Measurements from ENCODE around the gene GNE. TPM values are rescaled to one million over a fixed set of nuclear protein-coding genes. Genes with fewer than 3 reads are reported as not detected.
"Not testable (repeated sequence)": the region's sequence is repeated elsewhere in the genome, so short reads cannot be mapped to it uniquely, and the experiment has no call there.

Gene GNE
- total and polyA plus RNA-seq, 8 donors, result 15.7 to 21.3 (median 19.9) TPM

- DNase-seq, result no peak
- H3K4me3 ChIP-seq, result no peak overlapping the region
- no peaks in the 10 kb centered on the region for H3K27me3 ChIP-seq
- intact Hi-C loops (cut with DNase I), result no loop called here
- no peak for ATAC-seq
- H3K36me3 ChIP-seq, result no peaks in the 10 kb centered on the region
- no peaks in the 10 kb centered on the region for H3K9me3 ChIP-seq
- no peaks in the 10 kb centered on the region for H3K4me1 ChIP-seq
- TF ChIP-seq CTCF (IDR thresholded peaks at IDR 0.05), result no peak
- H3K27ac ChIP-seq, result no peak overlapping the region
Observed at GRCh38 chr9:36275060-36275459, 16.8 kb upstream of the GNE start.

GRCh38 chr9:36273354-36273753, 15.1 kb upstream of the GNE start:
- intact Hi-C loops (cut with DNase I); H3K36me3 ChIP-seq; H3K4me1 ChIP-seq; H3K4me3 ChIP-seq; H3K9me3 ChIP-seq; H3K27ac ChIP-seq; H3K27me3 ChIP-seq: not testable (repeated sequence)
- DNase-seq (peak in 1 of 4 donors; percentile 19), ATAC-seq (peak; percentile 66)

- Histone ChIP-seq H3K27ac (no peak overlapping the region), H3K4me1 (no peaks in the 10 kb centered on the region), H3K36me3 (no peaks in the 10 kb centered on the region), H3K4me3 (no peak overlapping the region), H3K27me3 (no peaks in the 10 kb centered on the region), H3K9me3 (no peaks in the 10 kb centered on the region)
- DNase-seq (no peak), ATAC-seq (no peak)
- TF ChIP-seq CTCF (IDR thresholded peaks at IDR 0.05), result no peak
- intact Hi-C loops (cut with DNase I), result no loop called here
Observed at GRCh38 chr9:36268007-36268427, 9.8 kb upstream of the GNE start.

- Histone ChIP-seq H3K9me3 (no peaks in the 10 kb centered on the region), H3K27ac (no peak overlapping the region), H3K4me1 (no peaks in the 10 kb centered on the region), H3K4me3 (no peak overlapping the region), H3K36me3 (no peaks in the 10 kb centered on the region), H3K27me3 (no peaks in the 10 kb centered on the region)
- ATAC-seq (no peak), DNase-seq (no peak)
- intact Hi-C loops (cut with DNase I), result no loop called here
- TF ChIP-seq CTCF (IDR thresholded peaks at IDR 0.05), result no peak
Observed at GRCh38 chr9:36264896-36265295, 6.6 kb upstream of the GNE start.

- no peak for ATAC-seq
- Histone ChIP-seq H3K27me3 (no peaks in the 10 kb centered on the region), H3K4me3 (no peak overlapping the region), H3K36me3 (no peaks in the 10 kb centered on the region), H3K4me1 (peaks cover 4% of the 10 kb centered on the region in 2 donors), H3K27ac (no peak overlapping the region), H3K9me3 (no peaks in the 10 kb centered on the region)
- no peak for DNase-seq
- intact Hi-C loops (cut with DNase I), result no loop called here
- TF ChIP-seq CTCF (IDR thresholded peaks at IDR 0.05), result no peak
Observed at GRCh38 chr9:36263683-36264082, 5.4 kb upstream of the GNE start.

GRCh38 chr9:36258996-36259533, 817 bp upstream of the GNE start:
- ATAC-seq (no peak), DNase-seq (peak in 1 of 4 donors; percentile 28)
- peak overlapping the region; percentile 74 to 95 for H3K4me3 ChIP-seq
- peaks cover 4 to 16% of the 10 kb centered on the region in 2 donors for H3K4me1 ChIP-seq
- no peaks in the 10 kb centered on the region for H3K36me3 ChIP-seq
- intact Hi-C loops (cut with DNase I), result no loop called here
- TF ChIP-seq CTCF (IDR thresholded peaks at IDR 0.05), result no peak
- H3K27ac ChIP-seq, result peak overlapping the region; percentile 94 to 98
- H3K27me3 ChIP-seq, result no peaks in the 10 kb centered on the region
- H3K9me3 ChIP-seq, result no peaks in the 10 kb centered on the region

Measured in left lung (tissue), 10 donors.